HS-5 (cell line): ENCODE data around the gene TSEN15.
"Not testable (repeated sequence)": the region's sequence is repeated elsewhere in the genome, so short reads cannot be mapped to it uniquely, and the experiment has no call there.

Experiments used
- DNase-seq: peaks from one replicate; pipeline ENCODE4 v3.0.0-alpha.2; 2012; ENCODE audit warnings: low read depth

The TSEN15 gene

DNA sequence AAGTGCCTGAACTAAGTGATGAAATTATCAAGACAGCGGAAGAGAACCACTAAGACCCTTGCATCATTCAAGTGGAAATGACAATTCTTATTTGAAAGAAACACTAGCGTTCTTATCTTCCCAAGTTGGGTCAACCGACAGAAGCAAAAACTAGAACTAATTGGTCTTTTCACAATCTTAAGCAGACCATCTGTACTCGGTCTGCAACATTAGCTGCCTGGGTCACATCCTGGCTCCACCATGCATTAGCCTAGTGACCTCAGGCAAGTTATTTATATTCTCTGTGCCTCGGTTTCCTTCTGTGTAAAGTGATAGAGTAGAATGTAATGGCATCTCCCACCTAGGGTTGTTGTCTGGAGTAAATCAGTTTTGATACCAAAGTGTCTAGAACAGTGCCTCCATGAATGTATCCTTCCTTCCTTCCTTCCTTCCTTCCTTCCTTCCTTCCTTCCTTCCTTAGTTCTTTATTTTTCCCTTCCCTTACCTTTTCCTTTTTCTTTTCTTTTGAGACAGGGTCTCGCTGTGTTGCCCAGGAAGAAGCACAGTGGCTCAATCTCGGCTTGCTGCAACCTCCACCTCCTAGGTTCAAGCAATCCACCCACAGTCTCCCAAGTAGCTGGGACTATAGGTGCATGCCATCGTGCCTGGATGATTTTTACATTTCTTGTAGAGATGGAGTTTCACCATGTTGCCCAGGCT lies 20.0 kb upstream of the TSEN15 start:
- DNase-seq, result no peak

DNA sequence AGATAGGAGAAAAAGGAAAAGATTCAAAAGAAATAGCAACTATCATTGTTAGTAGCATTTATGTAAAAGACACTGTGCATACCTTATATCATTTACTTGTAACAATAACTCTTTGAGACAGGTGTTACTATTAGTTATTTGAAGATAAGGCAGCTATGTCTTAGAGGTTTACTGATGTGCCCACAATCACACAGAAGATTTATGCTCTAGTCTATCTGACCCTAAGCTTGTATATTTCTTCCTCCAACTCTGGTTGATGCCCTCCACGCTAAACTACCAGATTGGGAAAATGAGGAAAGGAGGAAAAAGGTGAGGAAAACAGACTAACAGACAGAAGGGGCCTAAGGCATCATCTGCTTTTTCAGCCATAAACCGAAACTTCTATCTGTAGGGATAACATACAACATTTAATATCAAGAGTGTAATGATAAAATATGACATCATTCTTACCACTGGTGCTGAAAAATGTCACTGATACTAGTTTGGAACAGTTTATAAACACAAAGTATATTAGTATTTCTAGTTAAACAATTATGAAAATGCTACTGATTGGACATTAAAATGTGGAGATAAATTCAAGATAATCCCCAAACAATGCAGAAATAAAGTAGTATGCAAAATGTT lies 19.1 kb upstream of the TSEN15 start:
- no peak for DNase-seq

DNA sequence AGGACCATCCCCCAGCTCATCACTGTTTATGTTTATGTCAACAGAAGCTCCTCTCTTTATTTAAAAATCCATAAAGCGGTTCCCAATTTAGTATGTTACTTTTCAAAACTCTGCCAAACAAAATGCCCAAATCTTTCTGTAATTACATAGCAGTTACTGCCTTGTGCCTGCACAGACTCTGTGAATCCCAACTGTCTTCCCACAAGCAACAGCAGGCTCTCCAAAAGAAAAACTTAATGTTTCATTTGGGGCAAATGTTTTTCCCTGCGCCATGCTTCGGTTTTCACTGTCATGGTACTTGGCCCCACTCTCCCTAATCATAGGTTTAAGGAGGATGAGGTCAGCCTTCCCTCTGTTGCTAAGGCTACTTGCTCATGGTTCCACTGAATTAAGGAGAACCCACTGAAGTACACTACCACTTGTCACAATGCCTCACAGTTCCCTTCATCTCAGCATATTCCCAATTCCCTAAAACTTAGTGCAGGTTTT lies 18.6 kb upstream of the TSEN15 start:
- DNase-seq, result no peak

DNA sequence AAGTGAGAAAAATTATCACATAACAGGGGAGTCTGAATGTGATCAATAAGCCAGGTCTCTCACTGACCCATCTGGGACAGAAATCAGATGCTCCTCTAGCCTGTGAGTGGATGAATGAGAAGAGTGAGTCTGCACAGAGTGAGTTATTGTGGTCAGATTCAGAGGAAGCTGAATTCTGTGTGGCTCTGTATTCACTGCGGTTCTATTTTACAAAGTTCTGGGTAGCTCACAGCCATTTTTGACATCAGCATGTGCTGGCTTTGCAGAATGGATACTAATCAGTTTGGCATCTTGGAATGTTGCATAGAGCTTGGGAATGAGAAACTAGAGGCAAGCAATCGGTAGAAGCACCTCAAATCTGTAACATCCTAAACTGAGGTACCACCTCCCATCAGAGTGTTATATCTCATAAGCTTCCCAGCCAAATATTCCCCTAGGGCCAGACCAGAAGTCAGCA lies 17.8 kb upstream of the TSEN15 start:
- DNase-seq, result no peak

DNA sequence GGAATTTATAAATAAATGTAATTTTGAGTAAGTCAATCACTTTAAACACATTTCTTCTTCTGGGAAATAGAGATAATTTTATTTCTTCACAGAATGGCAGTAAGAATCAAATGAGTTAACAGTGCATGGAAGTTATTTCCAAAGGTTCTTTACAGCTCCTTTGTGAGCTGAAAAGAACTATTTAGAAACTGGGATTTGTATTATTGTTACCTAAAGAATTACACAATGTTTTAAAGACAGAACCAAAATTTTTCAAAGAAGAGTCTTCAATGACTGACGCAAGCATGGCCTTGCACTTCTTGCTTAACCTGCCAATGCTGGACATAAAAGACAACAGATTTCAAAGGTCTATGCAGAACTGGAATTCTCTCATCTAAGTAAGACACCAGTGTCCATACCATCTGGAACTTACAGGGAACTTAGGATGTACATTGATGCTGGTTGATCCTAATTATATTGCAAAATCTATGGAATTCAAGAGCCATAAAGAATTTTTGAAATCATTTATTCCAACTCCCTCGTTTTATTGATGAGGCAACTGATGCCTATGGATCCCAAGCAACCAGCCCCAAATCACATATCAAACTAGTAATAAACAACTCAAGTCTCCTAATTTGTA lies 16.7 kb upstream of the TSEN15 start:
- no peak for DNase-seq

DNA sequence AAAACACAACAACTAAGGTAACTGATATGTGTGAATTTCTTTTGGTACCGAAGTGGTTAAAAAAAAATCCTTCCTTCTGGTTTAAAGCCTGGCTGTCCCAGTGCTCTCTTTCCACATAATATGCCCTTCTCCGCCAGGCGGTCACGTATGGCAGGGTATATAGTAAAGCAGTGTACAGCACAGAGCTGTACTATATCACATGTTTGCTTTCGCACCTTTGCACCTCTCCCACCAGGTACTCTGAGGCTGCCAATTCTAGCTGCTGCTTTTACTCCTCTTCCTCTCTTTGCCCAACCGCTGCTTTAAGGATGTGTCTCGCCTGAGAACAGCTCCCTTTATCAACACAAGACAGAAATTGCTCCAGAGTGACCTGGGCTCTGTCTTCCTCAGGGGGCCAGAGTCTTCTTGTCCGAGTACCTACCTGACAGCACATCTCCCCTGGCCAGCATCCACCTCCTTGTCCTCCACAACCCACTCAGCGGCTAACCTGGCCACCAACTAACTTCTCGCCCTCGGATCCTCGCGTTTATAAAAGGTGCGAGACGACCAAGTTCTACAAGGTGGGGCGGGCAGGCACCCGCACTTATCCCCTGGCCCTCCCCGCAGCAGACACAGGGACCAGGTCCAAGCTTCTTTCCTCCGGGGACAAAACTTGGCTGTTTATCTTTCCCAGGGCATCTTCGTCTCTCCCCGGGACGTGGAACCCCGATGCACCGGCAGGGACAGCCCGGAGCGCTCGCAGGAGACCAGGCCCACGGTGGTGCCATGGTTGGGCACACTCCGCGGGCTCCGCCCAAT lies 15.6 kb upstream of the TSEN15 start:
- DNase-seq, result no peak

DNA sequence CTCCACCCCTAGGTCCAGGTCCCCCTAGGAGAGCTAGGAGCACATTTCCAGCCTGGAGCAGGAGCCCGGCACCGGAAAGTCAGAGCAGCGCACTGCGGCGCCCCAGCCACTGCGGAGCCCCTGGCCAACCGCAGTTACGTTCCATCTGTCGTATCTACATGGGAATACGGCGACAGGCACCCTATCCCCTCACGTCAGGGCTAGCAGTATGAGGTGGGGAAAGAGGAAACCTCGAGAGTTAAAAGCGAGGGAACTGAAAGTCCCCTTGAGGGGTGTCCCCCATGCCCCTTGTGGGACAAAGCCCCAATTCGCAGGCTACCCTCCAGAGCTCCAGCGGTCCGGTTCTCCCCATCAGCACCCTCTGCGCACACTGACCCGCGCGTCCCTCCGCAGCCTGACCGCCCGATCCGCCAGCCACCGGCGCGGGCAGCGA lies 15.0 kb upstream of the TSEN15 start:
- no peak for DNase-seq

DNA sequence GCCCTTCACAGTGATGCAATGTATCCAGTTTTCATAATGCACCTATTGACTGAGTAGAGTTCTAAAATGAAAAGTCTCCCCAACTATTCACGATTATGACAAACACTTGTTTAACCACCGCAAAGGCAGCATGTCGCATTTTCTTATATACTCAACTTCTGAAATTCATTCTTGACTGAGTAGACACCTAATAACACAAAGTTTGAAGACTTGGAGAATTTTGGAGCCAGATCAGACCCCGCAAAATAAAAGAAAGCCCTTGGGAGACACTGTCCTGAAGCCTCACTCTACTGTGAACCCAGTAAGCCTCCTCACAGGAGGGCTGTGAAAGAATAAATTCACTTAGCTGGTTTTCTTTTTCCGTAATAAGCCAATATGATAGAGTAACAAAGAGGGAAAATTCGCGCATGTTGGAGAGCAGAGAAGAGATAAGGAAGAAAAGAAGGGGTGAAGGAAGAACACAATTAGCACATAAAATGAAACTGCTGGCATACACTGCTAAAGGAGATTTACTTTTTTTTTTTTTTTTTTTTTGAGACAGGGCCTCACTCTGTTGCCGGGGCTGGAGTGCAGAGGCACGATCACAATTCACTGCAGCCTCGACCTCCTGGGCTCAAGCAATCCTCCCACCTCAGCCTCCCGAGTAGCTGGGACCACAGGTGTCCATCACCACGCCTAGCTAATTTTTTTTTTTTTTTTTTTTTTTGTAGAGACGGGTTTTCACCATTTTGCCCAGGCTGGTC lies 13.5 kb upstream of the TSEN15 start:
- no peak for DNase-seq

DNA sequence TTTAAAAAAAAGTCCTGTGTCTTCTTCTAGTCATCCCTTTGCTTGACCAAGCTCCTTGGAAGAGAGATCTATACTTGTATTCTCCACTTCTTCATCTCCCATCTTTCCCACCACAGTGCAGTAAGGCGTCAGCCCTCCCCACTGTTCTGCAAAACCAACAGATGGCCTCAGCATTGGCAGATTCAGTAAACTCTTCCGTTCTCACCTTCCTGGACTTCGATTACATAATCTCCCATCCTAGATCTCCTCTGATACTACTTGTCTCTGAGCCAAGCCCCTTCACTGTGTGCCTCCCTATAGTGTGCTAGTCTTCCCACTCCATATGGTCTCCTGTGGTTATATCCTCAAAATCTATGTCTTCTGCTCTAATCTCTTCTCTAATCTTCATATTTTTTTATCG lies 12.4 kb upstream of the TSEN15 start:
- no peak for DNase-seq

DNA sequence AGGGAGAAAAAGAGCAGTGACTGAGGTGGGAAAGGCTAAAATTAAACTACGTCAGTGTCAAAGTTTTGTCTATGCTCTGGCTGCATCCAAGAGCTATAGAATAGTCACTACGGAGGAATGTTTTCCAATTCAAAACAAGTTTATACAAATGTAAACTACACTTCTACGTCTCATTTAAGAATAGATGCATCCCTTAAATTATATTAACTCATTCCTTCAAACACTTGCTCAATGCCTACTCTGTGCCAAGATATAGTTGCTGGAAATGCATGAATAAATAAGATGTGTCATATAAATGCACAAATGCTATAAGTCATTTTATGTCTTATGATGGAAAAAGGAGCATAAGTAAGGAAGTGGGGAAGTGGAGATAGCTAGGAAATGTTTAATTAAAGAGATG lies 9.8 kb upstream of the TSEN15 start:
- DNase-seq, result no peak

DNA sequence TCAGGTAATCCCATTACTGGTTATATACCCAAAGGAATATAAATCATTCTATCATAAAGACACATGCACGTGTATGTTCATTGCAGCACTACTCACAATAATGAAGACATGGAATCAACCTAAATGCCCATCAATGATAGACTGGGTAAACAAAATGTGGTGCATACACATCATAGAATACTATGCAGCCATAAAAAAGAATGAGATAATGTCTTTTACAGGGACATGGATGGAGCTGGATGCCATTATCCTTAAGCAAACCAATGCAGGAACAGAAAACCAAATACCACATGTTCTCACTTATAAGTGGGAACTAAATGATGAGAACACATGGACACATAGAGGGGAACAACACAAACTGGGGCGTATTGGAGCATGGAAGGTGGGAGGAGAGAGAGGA lies 8.2 kb upstream of the TSEN15 start:
- DNase-seq, result not testable (repeated sequence)

DNA sequence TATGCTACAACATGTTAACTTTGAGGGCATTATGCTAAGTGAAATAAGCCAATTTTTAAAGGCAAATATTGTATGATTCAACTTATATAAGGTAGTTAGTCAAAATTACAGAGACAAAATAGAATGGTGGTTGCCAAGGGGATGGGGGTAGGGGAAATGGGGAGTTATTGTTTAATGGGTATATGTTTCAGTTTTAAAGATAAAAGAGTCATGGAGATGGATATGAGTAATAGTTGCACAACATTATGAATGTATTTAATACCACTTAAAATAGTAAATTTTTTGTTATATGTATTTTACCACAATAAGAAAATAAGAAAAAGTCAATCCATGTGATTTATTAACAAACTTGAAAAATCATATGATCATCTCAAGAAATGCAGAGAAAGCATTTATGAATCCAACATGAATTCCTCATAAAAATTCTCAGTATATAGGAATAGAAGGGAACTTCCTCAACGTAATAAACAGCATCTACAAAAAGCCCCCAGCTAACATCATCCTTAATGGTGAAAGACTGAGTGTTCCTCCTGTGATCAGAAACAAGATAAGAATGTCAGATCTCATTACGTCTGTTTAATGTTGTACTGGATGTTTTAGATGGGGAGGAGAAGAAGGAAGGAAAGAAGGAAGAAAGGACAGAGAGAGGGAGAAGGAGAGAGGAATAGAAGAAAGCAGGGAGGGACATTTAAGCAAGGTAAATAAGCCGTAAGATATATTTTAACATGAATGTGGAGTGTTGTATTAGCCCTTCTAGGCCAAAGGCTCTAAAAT lies 6.7 kb upstream of the TSEN15 start:
- DNase-seq, result no peak

DNA sequence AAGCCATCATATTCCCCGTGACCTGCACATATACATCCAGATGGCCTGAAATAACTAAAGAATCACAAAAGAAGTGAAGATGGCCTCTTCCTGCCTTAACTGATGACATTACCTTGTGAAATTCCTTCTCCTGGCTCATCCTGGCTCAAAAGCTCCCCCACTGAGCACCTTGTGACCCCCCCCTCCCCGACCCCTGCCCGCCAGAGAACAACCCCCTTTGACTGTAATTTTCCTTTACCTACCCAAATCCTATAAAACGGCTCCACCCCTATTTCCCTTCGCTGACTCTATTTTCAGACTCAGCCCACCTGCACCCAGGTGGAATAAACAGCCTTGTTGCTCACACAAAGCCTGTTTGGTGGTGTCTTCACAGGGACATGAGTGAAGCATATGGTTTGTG lies 4.0 kb upstream of the TSEN15 start:
- DNase-seq, result not testable (repeated sequence)

DNA sequence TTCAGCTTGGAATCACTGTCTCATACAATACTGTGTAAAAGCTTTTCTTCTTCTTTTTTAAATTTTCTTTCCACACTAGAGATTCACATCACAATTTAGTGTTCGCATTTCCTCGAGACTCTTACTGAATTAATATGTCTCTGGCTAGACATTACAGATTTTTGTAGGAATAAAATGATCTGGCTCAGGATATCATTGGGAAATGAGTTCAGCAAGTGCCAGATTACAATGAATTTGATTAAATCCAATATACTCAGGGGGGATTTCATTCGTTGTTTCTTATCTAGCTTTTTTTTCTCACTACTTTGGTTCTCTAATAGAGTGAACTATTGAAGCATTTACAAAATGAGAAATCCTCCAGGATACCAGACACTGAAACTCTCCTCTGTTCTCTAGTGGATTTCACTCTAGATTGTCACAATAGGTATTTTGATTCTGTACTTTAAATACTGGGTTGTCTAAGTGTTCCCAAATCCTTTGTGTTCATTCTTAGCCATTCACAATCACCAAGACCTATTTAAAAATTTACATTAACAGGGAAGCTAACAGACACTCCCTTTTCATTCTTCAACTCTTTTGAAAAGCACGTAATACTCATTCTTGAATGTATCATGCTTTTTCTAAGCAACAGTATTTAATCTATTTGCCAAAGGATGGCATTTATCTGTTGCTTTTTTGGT lies 2.8 kb upstream of the TSEN15 start:
- DNase-seq, result no peak

DNA sequence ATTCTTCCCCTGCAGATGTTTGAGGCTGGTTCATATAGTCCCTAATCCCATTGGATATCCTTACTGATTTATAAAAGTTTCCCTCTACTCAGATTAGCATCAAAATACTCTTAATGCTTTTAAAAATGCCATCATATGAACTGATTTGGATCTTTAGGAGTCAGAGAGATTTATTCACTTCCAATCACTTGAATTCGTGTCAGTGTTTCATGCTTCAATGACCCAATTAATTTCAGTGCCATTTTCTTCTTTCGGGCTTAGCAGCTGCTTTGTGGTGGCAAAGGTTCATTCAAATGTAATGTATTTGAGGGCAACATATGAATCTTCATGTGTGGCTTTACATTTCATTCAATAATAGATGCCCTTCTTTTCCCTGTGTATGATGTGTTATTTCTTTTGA lies 2.2 kb upstream of the TSEN15 start:
- DNase-seq, result no peak

DNA sequence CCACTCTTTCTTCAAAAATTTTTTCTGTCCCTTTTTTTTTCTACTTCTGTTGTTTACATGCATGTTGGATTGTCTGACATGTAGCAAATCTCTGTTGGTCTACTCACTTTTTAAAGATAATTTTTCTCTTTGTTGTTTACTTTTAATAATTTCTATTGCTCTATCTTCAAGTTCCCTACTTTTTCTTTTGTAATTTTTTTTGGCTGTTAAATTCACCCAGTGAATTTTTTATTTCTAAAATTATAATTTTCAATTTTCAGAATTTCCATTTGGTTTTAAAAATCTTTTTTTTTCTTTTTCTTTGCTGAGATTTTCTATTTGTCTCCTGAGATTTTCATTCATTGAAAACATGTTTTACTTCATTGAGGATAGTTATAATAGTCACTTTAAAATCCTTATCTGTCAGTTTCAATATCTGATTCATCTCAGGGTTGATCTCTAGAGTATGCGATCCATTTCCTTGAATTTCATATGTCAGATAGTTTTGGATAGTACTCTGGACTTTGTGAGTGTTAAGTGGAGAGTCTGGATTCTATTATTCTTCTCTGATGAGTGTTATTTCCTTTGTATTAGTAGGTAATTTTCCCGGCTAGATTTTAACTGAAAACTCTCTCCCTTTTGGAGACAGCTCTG lies 1.6 kb upstream of the TSEN15 start:
- no peak for DNase-seq

DNA sequence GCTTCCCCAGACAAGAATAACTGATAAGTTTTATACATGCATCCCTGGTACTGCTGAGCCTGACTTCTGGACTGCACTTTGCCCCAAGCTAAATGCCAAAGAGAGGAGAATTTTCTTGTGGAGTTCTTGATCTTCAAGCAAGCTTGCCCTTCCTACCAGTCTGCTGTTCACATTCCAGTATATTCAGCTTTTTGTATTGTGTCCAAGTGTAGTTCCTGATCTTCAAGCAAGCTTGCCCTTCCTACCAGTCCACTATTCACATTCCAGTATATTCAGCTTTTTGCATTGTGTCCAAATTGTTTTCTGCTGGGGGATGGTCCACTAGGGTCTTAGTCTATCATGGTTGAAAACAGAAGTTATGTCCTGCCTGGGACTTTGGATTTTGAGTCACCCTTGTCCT lies 894 bp upstream of the TSEN15 start:
- no peak for DNase-seq

DNA sequence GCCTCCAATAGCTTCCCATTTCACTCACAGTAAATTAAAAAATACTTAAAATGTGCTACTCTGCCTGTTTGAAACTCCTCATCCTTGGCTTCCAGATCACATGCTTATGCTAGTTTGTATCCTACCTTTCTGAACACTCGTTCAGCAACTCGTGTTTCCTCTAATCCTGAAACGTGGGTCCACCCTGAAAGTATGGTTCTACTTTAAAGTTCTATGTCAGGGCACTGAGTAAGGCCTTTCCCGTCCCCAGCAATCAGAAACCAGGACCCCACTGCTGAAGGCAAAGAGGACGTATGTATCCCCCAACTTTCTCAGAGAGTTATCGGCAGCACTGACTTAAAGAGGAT lies 419 bp upstream of the TSEN15 start:
- no peak for DNase-seq

DNA sequence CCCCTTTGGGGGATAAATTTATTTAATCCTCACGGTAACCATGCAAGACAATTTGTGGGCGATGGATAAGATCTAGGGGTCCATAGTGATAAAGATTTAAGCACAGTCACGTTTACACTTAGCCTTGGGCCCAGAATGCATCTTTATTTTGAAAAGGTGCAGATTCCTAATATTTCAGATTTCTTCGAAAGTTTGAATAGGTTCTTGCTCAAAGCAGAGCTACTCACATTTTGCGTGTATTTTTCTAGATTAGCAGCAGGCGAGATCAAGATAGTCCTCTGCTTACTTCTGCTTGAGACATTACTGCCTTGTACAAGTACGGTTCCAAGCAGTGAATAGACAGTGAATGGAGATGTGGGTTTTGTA lies 647 bp downstream of the TSEN15 start:
- DNase-seq, result no peak

DNA sequence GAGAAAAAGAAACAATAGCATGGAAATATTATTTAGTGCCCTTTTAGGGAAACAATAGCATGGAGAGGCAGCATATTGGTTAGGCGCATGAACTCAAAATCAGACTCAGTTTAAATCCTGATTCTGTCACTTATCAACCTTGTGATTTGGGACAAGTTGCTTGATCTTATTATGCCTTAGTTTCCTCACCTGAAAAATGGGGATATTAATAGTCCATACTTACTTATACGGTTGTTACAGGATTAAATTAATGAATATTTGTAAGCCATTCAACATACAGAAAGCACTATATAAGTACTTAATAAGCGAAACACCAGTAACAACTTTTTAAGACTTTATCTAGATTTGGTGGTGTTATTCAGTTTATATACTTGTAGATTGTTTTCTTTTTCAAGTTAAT lies 1.2 kb downstream of the TSEN15 start:
- no peak for DNase-seq
